Ramos (cell line): ENCODE results near the gene FAM78A.

Experiments used
- in situ Hi-C: fragments of 300-500 bp; cut with MboI; formaldehyde crosslinking; loops from one replicate; pipeline ENCODE4 v1.14.3; 2022; ENCODE audit warnings: low sequenced_read_pairs; ENCODE audit not compliant: unreplicated experiment

Gene FAM78A

DNA sequence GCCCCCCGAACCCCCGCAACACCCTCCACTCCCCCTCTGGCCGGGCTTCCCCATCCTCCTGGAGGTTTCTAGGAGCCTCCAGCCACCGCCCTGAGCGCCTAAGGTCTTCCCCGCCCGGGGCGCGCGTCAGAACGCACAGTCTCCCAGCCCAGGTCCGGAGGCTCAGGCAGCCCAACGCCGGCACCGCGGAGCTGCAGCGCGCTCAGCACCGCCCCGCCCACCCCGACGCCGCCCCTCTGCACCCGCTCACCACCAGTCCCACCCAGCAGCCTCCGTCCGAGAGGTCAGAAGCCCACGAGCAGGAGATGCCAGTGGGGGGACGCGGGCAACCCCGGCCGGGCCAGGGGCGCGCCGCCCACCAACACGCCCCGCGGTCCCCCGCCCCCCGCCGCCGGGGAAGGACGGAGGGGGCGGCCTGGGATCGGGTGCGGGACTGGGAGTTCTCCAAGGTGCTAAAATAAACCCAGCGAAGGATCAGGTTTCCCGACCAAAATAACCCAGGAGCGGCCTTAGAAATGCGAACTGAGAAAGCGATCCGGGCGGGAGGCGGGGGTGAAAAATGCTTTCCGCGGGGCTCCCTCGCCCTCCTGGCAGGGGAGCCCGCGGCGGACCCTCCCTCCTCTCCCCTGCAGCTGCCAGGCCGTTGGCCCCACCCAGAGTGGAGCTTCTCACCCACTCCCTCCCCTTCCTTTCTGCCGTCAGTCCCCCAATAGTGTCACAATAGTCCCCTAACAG is 6.5 kb upstream of the FAM78A start:
- in situ Hi-C loops, result no loop called here

DNA sequence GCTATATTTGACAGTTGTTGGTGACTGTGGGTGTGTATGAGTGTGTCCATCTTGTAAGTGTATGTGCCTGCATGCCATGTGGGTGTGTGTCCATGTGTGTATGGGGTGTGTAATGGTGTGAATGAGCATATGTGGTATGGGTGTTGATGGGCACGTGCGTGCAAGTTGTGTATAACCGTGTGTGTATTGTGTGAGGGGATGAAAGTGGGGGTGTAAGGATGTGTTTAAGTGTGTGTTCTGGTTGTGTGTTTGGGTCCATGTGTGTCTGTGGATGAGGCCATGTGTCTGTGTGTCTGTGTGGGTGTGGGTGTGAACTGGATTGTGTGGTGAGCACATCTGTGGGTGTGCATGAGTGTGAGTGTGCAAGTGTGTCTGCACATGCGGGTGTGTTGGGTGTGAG is 5.9 kb upstream of the FAM78A start:
- in situ Hi-C loops, result no loop called here

DNA sequence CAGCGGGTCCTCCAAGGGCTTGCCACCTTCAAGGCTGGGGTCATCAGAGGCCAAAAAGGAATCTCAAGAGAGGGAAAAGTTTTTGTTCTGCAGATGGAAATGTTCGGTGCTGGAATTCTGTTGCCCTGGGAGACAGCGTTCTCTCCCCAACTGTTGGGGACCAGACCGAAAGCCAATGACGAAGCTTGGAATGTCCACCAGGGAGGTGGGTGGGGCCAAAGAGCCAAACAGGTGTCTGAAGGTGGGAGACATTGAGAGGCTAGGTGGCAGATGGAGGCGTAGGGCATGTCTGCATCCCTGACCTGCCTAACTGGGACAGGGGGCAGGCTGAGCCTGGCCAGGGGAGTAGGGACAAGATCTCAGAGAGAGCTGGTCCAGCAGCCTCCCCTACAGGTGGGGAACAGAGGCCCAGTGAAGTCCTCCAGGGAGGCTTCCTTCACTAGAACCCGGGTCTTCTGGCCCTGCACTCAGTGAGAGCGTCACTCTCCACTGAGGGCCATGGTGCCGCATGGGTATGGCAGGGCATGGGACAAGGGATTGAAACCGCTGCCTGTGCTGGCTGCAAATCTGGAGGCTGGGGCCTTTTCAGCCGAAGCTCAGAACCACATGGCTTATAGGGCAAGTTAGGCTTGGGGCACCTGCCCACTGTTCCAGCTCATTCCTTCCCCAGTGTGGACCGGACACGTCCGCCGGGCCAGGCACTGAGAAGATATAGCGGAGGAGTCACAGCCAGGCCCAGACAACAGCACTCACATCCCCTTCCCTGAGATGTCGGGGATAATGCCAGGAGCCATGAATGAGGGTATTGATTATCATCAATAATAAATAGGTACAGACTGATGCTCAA is 5.0 kb upstream of the FAM78A start:
- in situ Hi-C loops, result no loop called here

DNA sequence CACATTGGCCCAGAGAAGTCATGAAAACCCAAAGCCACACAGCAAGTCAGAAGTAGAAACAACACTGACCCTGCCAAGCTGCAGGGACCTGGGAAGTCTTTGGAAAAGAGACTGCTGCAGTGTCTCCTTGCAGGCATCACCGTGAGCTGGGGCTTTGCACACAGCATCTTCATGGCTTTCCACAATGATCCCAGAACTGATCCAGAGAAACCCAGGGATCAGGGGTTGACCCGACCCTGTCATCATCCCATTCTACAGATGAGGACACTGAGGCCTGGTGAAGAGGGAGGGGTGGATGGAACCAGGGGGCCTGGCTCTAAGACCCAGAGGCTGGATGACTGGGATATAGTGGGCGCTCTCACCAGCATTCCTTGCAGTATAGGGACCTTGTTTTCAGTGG is 4.3 kb upstream of the FAM78A start:
- in situ Hi-C loops, result no loop called here

DNA sequence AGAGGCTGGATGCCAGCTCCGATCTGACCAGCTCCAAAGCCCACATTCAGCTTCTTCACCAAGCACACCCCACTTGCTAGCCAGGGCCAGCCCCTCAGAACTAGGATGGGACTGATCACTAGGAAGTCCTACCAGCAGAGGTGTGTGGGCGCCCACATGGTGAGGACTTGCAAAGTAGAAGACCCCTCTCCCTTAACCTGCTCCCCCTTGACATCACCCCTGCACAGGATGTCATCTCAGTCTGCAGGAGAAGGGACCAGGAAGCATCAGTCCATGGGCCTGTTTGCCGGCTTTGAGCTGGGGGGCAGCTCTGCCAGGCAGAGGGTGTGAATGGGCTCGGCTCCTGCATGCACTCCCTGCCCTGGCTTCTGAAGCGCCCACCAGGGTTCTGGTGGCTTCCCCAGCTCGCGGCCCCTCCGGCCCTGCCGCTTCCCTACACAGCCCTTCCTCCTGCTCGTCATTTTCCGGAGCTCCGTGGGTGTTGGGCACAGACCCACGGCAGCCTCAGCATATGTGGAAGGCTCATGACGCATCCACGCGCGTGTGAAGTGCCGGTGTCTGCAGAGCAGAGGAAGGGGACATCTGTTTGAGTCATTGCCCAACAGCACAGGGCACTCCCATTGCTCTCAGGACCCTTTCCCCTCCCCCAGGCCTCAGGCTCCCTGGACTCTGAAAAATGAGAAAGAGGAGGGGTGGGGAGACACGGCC is 3.7 kb upstream of the FAM78A start:
- in situ Hi-C loops, result no loop called here

DNA sequence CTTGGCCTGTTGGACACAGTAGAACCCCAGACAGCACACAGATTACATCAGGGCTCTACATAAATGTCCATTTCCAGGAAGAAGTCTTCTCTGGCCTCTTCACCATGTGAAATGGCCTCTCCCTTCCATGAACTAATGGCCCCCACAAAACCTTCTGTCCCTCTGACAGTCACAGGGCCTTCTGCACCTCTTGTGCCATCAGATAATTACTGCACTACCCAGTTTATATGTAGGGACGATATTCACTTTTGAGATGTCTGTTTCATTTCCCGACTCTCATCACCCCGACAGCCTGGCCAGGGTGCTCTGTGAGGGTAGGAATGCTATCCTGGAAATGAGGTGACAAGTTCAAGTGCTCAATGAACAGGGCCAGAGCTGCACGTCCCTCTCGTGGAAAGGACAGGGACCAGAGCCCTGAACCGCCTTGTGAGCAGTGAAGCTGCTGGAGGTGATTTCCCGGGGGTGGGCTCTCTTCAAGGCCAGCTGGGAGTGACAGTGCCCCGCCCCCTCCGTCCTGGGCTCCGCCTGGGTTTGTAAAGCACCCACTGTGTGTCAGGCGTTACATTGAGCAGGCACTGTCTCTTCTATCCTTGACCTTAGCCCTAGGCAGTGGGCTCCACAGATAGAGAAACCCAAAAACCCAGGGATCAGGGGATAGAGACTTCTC is 3.0 kb upstream of the FAM78A start:
- in situ Hi-C loops, result no loop called here

DNA sequence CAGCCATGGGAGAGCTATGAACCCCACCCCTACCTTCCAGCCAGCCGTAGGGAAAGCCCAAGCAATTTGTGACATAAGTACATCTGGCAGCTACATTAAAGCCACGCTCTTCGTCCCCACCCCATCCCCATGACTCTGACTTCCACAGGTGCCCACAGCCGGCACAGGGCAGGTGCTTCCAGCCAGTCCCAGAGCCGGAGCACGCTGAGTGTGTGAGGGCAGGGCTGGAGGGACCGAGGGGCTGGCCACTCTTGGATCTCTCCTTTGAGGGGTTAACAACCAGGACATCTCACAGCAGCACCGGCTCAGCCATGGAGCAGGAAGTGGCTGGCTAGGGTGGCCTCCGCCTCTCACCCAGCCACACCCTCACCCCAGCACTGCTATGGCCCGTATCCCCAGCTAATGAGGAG is 2.4 kb upstream of the FAM78A start:
- in situ Hi-C loops, result no loop called here

DNA sequence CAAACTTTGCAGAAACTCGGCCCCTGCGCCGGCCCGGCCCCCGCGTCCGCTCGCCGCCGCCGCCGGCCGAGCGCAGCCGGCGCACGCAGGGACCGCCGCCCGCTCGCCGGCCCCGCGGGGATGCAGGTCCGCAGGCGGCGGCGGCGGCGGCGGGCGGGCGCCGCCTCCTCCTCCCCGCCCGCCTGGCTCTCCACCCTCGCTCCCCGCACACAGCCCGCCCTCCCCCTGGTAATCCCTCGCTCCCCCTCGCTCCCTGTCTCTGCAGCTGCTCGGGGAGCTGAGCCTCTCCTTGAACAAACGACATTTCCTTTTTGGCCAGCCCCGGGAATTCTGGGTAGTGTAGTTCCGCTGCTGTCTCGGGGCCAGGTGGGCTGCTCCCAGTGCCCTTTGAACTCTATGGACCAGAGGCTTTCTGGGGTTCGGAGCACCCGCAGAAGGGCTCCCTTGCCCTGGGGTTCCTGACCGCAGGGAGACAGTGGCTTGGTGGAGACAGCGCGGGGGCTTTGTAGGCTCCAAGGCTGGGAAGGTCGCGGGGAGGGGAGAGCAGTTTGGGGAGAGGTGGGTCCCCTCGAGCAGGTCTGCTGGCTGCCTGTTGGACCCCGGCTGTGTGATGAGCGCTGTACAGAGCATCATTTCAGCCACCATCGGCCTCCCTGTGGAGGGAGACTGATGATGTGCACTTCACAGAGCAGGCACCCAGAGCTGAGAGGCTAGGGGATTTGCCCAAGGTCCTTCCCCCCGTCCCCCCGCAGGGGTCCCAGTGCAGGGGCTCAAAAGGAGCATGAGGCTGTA is 1.8 kb upstream of the FAM78A start:
- in situ Hi-C loops, result no loop called here

DNA sequence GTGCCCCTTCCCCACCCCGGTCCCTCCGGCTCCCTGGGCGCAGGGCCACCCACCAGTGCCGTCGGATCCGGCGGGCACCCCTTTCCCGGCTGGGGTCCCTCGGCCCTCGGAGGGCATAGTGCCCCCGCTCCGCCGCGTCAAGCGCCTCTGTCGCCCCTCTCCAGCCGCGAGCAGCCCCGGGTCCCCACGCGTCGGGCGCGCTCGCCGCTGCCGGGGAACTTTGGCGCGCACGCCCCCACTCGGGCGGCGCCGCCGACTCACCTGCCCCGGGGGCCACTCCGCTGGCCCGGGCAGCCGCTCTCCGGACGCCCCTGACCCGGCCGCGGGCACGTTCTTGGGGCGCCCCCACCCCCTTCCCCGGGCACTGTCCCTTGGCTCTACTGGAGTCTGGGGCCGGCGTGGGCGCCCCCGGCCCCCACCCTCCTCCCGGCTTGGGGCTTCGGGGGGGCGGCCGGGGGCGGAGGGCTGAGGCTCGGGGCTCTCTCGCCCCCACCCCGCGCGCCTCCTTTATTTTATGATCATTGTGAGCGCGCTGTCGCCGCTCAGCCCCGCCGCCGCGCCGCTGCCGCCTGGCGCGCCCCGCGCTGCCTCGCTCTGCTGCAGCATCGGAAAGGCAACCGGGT is 1.1 kb upstream of the FAM78A start:
- in situ Hi-C loops, result no loop called here

DNA sequence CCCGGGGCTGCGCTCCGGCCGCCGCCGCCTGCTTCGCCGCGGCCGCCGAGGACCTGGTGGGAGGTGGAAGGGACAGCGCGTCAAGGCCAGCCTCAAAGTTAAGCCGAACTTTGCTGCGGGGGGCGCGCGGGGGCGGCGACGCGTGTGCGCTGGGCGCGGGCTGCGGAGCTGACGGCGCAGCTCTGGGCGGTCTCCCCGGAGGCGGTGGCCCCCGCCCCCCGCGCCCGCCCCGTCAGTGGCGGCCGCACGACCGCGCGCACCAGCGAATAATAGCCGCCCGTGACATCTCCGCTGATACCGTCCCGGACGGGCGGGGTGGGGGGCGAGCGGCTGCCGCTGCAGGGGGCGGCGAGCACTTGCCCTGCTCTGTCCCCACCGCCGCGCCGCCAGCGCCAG is 579 bp upstream of the FAM78A start:
- in situ Hi-C loops, result no loop called here

DNA sequence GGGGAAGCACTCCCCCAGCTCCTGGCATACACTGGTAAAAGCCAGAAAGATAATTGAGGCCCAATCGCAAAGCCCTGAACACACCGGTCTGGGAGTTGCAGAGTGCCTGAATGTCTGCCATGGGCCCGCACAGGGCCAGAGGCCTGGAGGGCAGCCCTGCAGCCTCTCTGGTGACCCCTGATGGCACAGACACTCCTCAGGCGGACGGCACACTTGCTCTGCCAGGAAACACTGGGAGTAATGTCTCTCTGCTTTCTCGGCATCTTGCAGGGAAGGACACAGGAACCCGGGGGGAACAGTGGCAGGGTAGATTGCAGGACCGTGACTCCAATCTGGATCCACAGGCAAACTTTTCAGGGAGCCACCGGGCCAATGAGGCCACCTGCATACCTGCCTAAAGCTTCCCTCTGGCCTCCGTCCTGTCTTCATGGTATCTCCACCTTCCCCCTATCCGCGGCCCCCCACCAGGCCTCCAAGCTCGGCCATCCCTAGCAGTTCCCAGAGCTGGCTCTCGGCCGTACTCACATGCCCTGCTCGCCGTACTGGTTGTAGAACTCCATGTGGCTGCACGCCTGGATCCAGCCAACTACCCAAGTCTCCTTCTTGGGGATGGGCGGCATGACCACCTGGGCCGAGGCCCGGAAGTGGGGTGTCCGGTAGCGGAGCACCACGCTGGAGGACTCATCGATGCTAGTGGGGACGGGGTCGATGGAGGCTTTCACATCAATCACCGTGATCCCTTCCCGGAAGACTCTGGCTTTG is 797 bp downstream of the FAM78A start:
- in situ Hi-C loops, result no loop called here

DNA sequence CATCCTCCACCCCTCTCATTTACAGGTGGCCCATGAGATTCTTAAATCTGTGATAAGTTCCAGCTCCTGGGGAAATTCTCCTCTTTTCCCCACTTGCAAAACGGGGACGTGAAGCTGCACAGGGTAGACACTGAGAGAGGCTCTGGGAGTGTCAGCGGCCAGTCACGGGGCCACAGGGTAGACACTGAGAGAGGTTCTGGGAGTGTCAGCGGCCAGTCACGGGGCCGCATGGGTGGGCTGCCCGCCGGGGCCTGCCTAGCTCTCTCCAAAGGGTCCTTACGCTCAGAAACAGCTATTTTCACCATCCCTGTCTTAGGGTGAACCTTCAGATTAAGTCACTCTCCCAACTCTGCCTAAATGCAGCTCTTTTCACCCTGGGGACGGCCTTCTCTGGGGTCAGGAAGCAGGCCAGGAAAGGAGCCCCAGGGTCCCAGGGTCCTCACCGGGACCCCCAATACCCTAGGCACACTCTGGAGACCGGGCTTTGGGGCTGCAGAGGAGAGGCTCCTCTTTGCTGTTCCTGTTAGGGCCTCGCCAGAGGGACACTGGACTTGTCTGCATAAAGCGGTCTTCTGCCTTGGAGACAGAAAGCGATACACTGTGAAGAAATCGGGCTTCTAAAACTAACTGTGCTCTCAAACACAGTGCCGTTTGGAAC is 1.5 kb downstream of the FAM78A start:
- in situ Hi-C loops, result loop anchor here (25.0 kb wide), 1 partner anchor 1112 kb away; no protein-coding TSS in a partner anchor

DNA sequence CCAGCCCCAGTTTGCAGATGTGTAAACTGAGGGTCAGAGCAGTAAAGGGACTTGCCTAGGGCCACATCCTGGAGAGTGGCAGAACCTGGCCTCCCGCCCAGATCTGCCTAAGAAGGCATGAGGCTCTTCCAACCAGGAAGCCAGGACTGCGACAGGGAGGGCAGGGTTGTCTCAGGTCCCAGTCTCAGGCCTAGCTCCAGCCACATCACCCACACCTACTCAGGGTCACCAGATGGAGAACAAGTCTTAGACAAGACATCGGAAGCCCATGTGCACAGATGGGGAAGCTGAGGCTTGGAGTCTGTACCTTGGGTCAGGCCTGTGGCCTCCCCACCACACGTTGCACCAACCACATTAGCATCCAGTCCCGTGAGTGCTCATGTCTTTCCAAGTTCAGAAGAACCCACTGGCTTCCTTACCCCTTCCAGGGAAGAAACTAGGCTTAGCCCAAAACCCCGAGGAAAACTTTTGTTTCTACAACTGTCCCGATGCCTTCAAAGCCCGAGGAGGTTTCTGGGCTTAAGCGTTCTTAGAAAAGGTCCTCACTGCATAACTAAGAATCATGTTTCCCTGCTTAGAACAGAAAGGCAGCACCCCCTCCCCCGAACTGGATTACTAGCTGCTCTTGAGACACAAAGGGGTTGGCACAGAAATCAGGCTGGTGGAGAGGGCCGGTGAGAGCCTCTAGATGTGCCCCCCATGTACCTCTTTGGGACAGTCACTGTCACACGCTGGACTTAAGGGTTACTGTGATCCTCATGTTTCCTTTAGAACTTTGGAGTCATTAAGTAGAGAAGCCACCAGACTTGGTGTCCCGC is 2.2 kb downstream of the FAM78A start:
- in situ Hi-C loops, result loop anchor here (25.0 kb wide), 1 partner anchor 1113 kb away; no protein-coding TSS in a partner anchor

DNA sequence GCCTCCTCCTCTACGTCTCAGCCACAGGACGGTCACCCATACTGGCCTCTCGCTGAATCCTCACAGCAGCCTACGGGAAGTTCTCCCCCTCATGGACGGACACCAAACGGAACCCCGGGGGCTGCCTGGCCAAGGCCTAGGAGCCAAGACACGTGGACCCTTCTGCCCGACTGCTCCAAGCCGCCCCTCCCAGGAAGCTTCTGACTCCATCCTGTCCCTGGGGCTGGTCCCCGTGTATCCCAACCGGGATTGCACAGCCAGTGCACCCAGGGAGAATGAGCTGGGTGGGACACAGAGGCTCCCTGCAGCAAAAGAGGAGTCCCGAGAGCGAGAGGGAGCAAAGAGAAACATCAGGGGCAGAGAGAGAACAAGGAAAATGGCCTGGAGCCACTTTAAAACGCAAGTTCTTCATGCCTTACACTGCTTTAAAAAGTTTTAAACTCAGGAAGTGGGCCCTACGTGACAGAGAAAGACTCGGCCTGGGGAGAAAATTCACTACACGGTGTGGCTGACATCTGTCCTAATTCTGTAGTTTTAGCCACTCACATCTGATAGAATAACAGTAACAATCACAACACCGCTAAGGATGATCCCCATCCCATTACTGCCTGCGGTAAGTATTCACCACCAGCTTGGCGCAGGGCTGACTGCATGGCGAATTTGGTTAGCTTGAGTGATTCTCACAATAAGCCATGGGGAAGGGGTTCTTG is 3.0 kb downstream of the FAM78A start:
- in situ Hi-C loops, result loop anchor here (25.0 kb wide), 1 partner anchor 1114 kb away; no protein-coding TSS in a partner anchor

DNA sequence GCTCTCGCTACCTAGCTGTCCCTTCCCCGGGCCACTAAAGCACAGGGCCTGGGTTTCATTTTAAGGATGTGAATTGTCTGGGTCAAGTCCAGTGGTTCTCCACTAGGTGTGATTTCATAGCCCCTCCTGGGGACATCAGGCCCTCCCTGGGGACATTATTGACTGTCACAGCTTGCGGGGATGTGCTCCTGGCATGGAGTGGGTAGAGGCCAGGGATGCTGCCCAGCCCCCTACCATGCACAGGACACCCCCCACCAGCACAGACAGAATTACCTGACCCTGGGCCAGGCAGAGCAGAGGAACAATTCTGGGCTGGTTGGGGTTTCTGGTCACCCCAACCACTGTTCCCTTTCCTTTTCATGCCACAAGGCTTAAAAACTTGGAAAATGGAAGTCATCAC is 4.1 kb downstream of the FAM78A start:
- in situ Hi-C loops, result loop anchor here (25.0 kb wide), 1 partner anchor 1115 kb away; no protein-coding TSS in a partner anchor

DNA sequence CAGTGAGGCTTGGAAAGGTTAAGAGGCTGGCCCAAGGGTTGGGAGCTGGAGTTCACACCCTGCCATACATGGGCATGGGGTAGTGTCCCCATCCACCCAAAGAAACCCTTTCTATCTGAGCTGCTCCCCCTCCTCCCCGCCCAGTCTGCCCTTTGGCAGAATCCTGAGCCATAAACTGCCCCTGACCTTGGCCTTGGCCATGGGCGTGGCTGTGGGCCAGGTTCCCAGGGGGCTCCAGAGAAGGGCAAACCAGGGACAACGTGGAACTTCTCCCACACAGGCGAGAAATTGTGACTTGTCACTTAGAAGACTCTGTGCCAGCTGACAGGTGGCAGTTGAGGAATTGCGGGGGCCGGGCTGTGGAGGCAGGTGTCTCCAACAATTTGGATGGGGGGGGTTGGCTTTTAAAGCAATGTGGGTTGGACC is 4.8 kb downstream of the FAM78A start:
- in situ Hi-C loops, result loop anchor here (25.0 kb wide), 1 partner anchor 1116 kb away; no protein-coding TSS in a partner anchor

DNA sequence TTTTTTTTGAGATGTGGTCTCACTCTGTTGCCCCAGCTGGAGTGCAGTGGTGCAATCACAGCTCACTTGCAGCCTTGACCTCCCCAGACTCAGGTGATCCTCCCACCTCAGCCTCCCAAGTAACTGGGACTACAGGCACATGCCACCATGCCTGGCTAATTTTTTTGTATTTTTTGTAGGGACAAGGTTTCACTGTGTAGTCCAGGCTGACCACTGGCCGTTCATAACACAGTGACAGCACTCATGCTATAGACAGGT is 5.4 kb downstream of the FAM78A start:
- in situ Hi-C loops, result loop anchor here (25.0 kb wide), 1 partner anchor 1116 kb away; no protein-coding TSS in a partner anchor
